WI38 (cell line): Measurements from ENCODE around the gene HPCA.

Experiments used
- H3K4me3 ChIP-seq: 2 replicates; pipeline ENCODE4 v1.5.1; 2011; ENCODE audit warnings: low read depth, mild to moderate bottlenecking, control low read depth, low read length
- CTCF ChIP-seq: IDR thresholded peaks from 2 replicates; pipeline ENCODE4 v1.5.1; 2012; ENCODE audit warnings: low read depth, mild to moderate bottlenecking, control low read depth, low read length

HPCA gene

GRCh38 chr1:32907435-32907834 lies 21.1 kb downstream of the HPCA start:
- no peak for TF ChIP-seq CTCF
- no peak overlapping the region for H3K4me3 ChIP-seq

GRCh38 chr1:32910319-32910718 lies 24.0 kb downstream of the HPCA start:
- no peak overlapping the region for H3K4me3 ChIP-seq
- TF ChIP-seq CTCF = no peak

DNA sequence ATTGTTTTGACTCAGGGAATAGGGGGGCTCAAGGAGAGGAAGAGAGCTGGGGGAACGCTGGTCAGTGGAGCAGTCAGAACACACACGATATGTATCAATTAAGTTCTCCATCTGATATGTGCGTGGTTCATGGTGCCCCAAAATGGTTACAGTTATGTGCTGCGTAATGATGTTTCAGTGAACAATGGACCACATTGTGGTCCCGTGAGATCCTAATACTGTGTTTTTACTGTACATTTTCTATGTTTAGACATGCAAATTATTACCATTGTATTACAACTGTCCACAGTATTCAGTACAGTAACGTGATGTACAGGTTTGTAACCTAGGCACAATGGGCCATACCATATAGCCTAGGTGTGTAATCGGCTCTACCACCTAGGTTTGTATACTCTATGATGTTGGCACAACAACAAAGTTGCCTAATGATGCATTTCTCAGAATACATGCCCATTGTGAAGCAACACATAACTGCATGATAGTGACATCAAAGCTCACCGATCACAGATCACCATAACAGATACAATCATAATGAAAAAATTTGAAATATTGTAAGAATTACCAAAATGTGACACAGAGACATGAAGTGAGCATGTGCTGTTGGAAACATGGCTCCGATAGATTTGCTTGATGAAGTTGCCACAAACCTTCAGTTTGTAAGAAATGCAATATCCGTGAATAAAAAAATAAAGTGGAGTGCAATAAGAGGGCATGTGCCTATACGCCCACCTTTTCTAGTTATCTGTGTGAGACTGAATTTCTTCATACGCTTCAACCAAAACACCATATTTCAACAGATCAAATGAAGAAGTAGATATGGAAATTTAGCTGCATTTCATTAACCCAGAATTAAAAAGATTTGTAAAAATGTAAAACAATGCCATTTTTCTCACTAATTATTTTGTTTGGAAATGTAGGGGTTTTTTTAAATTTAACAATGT lies 29.7 kb downstream of the HPCA start:
- H3K4me3 ChIP-seq = no peak overlapping the region
- no peak for TF ChIP-seq CTCF

- H3K4me3 ChIP-seq = no peak overlapping the region
- no peak for TF ChIP-seq CTCF
These were observed 31.2 kb downstream of the HPCA start for GRCh38 chr1:32917521-32917920.

DNA sequence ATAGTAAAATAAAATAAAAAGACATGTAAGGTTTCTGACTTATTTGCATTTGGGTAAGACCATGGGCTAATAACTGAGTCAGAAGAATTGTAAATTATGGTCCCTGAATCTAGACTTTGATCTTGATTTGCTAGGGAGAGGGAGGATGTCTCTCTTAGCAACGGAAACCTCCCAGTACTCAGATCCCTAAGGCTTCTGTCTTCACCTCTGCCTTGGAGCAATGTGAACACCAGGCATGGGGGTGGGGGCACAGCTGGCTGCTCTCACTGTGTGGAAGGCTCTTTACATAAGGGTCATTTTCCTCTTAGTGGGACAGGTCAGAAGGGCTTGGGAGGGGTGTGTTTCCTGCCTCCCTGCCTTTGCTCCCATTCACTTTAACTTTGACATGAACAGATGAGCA lies 31.9 kb downstream of the HPCA start:
- no peak overlapping the region for H3K4me3 ChIP-seq
- no peak for TF ChIP-seq CTCF

DNA sequence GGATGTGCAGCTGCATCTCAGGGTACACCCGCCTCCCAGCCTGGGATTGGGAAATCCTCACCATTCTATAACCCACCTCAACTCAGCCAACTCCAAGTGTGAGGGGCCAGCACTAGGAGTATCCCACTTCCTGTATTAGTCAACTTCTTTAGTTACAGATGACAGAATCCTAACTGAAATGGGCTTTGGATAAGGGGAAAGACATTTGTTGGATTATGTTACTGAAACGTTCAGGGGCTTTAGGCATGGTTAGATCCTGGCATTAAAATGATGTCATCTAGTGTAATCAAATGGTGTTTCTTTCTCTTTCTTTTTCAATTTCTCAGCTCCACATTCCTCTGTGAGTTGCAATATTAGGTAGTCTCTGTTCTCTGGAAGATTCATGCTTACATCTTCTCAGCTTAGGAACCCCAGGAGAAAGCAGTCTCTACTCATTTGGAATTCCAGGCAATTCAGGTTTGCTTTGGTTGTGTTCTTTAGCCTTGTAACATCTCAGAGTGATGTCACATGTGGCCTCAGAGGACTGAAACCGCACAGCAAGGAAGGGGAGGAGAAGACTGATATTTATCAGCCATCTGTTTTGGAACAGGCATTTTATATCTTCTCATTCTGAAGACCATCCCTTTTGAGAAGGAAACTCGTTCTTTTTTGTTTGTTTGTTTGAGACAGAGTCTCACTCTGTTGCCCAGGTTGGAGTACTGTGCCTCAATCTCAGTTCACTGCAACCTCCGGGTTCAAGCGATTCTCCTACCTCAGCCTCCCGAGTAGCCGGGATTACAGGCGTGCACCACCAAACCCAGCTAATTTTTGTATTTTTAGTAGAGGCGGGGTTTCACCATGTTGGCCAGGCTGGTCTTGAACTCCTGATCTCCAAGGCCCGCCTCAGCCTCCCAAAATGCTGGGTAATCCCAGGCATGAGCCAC lies 33.8 kb downstream of the HPCA start:
- TF ChIP-seq CTCF = no peak
- H3K4me3 ChIP-seq = no peak overlapping the region
